ENCODE results near the gene ZMIZ1. TPM values are rescaled to one million over a fixed set of nuclear protein-coding genes. Genes with fewer than 3 reads are reported as not detected.

ZMIZ1 gene
- total RNA-seq, 1 experiment from 2014 or later: 7.8 TPM

DNA sequence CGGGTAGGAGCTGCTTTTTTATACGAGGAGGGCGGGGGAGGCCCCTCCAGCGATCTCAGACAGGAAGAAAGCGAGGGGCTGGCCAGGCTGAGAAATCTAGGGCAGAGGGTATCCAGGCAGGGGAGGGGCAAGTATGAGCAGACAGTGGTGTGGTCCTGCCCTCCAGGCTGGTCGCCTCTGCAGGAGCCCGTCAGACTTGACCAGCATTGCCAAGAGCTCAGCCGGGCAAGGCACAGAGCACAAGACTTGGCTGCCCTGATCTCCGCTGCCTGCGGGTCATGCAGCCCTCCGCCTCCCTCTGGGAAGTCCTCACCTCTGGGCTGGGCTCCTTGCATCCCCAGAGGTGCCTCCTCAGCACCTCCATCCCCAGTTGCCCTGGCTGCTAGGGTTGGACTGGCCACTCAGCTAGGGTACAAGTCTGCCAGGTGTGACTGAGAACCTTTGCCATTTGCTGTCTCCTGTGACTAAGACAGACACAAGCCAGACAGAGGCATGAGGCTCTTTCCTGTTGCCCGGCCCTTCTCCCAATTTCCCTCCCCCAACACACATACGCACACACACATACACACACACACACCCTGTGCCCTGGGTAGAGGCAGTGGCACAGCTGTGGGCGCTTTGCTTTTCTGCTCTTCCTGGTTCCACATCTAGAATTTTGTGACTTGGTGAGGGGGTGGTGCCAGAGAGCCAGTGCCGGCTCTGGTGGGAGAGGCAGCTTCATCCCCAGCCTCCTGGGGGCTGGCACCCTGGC, 219.4 kb downstream of the ZMIZ1 start:
- DNase-seq (ENCODE audit: low read depth, low spot score): no peak
- in situ Hi-C loops (cut with HindIII; ENCODE audit: low pct_unique_long_range_greater_than_20kb, low sequenced_read_pairs): no loop called here

DNA sequence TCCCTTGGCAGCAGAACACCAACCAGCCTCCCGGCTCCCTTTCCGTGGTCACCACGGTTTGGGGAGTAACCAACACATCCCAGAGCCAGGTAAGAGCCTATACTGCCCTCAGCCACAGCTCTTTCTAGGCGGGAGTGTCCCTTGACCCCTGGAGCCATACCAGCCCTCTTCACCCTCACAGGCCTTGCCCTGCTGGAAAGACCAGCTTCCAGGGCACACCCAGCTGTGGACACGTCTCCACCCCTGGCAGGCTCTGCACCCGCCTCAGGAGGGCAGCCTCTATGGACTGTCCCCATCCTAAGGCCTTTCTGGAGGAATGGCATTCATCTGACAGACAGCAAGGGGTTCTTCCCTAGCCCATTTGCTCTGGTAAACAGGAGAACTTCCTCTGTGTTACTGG, 221.0 kb downstream of the ZMIZ1 start:
- in situ Hi-C loops (cut with HindIII; ENCODE audit: low pct_unique_long_range_greater_than_20kb, low sequenced_read_pairs): no loop called here

DNA sequence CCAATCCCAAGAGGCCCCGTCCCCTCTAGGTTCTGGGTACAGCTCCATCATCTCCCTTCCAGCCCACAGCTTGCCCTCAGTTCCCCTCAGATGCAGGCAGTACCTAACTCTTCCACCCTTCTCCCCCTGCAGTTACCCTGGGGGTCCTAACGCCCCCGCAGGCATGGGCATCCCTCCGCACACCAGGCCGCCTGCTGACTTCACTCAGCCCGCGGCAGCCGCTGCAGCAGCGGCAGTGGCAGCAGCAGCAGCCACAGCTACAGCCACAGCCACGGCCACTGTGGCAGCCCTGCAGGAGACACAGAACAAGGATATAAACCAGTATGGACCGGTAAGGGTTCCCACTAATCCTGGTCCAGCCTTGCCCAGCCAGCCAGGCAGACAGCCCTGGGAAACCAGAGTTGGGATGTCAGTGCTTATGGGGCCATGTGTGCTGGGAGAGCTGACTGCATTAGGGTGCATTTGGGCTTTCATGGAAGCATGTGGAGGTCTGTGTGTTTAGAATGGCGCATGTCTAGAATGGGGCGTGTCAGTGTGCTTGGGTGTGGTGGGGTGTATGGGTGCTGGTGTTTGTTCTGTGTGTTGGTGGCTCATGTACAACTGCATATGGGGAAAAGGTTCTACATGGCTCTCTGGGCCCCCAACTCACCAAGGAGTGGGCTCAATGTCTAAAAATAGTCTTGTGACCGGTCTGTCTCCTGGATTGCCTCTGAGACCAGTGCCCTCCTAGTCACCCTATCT, 223.4 kb downstream of the ZMIZ1 start:
- in situ Hi-C loops (cut with HindIII; ENCODE audit: low pct_unique_long_range_greater_than_20kb, low sequenced_read_pairs): no loop called here
- DNase-seq (ENCODE audit: low read depth, low spot score): no peak

More for the DNA sequence above, 221.0 kb downstream of the ZMIZ1 start:
- no peak for DNase-seq (ENCODE audit: low read depth, low spot score)

DNA sequence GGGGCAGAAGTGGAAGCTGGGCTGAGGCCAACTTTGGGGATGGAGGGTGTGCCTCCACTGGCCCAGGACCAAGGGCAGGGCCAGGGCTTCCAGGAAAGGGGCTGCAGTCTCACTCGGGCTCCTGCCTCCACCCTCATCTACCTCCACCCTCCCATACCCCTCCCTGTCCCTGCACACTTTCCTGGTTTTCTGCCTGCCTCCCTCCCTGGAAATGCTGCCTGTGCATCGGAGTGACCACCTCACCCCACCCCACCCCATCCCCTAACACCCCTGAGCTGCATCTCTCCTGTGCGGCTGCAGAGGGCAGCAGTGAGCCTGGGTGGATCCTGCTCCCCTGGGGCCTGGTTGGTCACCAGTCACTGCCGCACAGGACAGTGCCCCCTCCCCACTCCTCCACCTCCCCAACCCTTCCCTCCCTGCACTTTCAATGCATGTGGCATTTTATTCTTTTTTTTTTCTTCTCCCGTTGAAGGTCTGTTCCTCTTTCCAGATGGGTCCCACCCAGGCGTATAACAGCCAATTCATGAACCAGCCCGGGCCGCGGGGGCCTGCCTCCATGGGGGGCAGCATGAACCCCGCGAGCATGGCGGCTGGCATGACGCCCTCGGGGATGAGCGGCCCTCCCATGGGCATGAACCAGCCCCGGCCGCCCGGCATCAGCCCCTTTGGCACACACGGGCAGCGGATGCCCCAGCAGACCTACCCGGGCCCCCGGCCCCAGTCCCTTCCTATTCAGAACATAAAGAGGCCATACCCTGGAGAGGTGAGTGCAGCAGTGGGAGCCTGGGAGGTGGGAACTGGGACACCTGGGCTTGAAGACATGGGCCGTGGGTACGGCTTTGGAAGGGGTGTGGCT, 224.4 kb downstream of the ZMIZ1 start:
- peak; percentile 43 for DNase-seq (ENCODE audit: low read depth, low spot score)
- in situ Hi-C loops (cut with HindIII; ENCODE audit: low pct_unique_long_range_greater_than_20kb, low sequenced_read_pairs): no loop called here

DNA sequence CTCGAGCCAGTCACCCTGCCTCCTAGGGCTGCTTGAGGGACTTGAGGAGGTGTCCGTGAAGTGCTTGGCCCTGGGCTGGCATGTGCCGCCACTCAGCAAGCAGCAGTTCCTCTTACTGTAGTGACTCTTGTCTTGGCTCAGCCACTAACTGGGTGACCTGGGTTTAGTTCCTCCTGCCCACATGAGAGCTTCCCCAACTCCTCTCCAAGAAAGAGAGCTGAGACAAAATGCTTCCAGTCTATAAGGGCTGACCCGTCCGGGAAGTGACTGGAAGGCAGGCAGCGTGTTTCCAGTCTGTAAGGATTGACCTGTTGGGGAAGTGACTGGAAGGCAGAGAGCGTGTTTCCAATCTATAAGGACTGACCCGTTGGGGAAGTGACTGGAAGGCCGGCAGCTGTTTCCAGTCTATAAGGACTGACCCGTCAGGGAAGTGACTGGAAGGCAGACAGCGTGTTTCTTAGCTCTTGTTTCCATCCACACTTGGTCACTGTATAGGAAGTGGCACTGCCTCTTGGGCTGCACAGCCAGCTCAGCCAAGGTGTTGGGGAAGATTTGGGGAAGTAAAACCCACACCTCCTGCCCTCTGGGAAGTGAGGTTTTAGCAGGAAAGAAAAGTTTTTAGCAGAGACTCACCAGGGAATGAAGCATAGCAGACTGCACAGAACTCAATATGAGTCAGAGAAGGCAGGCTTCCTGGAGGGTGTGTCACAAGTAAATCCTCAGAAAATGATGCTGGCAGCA, 225.2 kb downstream of the ZMIZ1 start:
- in situ Hi-C loops (cut with HindIII; ENCODE audit: low pct_unique_long_range_greater_than_20kb, low sequenced_read_pairs): no loop called here
- no peak for DNase-seq (ENCODE audit: low read depth, low spot score)

DNA sequence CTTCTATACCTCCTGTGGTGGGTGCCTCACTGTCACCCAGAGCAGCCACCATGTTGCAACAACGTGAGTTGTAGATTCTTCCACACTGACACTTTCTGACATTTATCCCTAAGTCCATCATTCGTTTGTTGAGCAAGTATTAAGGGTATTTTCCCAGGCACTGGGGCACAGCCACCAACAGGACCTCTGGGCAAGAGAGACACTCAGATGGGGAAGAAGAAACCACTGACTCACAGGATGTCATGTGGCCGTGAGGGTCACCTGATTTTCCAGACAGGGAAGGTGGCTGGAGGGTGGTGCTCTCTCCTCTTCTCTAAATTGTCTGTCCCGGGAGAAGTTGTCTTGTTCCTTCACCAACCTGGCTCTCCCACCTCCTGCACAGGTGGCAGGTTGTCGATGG, 226.8 kb downstream of the ZMIZ1 start:
- no peak for DNase-seq (ENCODE audit: low read depth, low spot score)
- in situ Hi-C loops (cut with HindIII; ENCODE audit: low pct_unique_long_range_greater_than_20kb, low sequenced_read_pairs): no loop called here

DNA sequence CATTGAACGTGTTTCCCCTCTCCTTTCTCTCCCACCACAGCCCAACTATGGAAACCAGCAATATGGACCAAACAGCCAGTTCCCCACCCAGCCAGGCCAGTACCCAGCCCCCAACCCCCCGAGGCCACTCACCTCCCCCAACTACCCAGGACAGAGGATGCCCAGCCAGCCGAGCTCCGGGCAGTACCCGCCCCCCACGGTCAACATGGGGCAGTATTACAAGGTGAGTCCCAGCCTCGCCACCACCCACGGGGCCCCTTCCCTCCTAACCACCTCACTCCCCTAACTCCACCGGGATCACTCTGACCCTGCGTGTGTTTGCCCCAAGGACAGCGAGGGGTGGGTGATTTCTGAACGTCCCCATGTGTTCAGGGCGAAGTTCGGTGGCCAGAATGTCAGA, 227.7 kb downstream of the ZMIZ1 start:
- no peak for DNase-seq (ENCODE audit: low read depth, low spot score)
- in situ Hi-C loops (cut with HindIII; ENCODE audit: low pct_unique_long_range_greater_than_20kb, low sequenced_read_pairs): no loop called here

DNA sequence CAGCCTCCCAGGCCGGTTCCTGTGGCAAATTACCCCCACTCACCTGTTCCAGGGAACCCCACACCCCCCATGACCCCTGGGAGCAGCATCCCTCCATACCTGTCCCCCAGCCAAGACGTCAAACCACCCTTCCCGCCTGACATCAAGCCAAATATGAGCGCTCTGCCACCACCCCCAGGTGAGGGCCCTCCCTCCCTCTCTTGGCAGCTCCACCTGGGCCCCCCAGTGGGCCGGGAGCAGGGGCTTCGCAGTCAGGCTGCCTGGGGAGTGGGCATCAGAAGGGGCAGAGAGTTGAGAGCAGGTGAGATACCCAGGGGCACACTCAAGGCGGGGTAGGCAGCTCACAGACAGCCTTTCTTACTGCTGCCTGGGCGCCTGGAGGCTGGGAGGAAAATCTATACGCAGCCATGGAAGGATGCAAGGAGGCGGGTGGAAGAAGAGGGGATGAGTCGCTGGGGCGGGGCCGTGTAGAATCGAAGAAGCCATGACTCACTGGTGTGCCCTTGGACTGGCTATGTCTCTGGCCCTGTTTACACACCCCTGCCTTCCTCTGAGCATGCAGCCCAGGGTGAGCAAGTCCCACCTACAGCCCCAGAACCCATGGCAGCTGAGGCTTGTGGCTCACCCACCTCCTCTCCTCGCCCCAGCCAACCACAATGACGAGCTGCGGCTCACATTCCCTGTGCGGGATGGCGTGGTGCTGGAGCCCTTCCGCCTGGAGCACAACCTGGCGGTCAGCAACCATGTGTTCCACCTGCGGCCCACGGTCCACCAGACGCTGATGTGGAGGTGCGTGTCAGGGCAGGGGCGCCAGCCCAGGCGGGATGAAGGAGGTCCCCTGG, 229.9 kb downstream of the ZMIZ1 start:
- DNase-seq (ENCODE audit: low read depth, low spot score): no peak
- in situ Hi-C loops (cut with HindIII; ENCODE audit: low pct_unique_long_range_greater_than_20kb, low sequenced_read_pairs): no loop called here

DNA sequence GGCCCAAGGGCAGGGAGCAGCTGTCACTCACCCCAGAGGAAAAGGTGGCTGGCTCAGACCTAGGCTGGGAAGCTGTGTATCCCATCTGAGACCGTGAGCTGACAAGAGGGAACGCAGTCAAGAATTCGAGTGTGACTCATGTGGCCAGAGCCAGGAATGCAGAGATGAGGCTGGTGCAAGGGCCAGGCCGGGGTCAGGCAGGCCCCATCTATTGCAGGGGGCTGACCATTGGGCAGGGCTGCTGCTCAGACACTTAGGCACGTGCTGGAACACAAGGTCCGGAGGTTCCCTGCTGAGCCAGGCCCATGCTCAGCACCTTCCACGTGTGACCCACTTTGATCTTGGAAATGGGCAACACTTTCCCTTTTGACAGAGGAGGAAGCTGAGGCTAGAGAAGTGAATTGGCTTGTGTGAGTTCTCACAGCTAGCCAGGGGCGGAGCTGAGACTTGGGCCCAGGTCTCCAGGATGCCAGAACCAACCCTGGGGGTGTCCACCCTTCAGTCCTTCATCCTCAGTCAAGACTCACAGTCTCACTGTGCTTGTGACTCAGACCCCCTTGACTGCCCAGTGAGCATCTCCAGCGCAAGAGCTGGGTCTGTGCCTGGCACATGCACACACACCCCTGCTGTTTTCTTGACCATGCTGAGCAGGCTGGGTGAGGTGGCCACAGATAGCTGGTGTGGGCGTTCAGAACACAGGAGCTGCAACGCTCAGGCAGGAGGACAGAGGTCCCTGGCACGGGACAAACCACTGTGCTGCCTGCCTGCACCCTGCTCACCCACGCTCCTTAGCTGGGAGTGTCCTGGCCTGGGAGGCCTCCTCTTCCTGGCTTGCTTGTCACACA, 230.9 kb downstream of the ZMIZ1 start:
- in situ Hi-C loops (cut with HindIII; ENCODE audit: low pct_unique_long_range_greater_than_20kb, low sequenced_read_pairs): no loop called here
- DNase-seq (ENCODE audit: low read depth, low spot score): no peak

DNA sequence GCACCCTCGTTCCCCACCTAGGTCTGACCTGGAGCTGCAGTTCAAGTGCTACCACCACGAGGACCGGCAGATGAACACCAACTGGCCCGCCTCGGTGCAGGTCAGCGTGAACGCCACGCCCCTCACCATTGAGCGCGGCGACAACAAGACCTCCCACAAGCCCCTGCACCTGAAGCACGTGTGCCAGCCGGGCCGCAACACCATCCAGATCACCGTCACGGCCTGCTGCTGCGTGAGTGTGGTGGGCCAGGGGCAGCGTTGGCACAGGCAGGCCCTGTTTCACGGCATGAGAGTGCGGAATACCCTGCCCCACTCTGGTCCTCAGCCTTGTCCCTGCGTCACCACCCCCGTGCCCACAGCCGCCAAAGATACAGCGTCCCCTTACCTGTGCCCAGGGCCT, 231.9 kb downstream of the ZMIZ1 start:
- in situ Hi-C loops (cut with HindIII; ENCODE audit: low pct_unique_long_range_greater_than_20kb, low sequenced_read_pairs): no loop called here
- DNase-seq (ENCODE audit: low read depth, low spot score): no peak

DNA sequence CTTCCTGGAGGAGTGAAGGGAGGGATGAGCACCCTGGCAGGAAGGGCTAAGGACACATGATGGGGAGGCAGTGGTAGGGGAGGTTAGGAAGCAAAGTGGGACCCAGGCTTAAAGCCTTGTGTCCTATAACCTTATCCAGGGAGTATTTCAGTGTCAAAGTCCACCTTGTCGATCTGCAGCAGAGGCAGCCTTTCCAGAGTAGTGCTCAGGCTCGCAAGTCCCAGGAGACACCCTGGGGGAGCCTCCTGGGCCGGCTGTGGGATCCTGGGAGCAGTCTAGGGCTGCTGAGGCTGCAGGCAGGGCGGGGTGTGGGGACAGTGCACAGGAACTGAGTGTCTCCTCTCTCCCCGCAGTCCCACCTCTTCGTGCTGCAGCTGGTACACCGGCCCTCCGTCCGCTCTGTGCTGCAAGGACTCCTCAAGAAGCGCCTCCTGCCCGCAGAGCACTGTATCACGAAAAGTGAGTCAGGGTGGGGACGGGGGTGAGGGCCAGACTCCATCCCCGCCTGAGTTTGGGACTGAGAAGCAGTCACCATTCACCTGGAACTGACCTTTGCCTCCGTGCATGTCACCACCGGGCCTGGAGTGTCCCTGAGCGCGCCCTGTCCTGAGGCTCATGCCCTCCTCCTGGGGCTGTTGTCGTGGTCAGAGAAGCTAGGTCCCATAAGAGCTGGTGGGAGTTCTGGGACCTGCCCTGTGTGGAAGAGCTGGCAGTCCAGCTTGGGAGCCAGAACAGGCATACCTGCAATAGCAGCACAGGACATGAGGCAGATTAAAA, 233.2 kb downstream of the ZMIZ1 start:
- in situ Hi-C loops (cut with HindIII; ENCODE audit: low pct_unique_long_range_greater_than_20kb, low sequenced_read_pairs): no loop called here
- no peak for DNase-seq (ENCODE audit: low read depth, low spot score)

DNA sequence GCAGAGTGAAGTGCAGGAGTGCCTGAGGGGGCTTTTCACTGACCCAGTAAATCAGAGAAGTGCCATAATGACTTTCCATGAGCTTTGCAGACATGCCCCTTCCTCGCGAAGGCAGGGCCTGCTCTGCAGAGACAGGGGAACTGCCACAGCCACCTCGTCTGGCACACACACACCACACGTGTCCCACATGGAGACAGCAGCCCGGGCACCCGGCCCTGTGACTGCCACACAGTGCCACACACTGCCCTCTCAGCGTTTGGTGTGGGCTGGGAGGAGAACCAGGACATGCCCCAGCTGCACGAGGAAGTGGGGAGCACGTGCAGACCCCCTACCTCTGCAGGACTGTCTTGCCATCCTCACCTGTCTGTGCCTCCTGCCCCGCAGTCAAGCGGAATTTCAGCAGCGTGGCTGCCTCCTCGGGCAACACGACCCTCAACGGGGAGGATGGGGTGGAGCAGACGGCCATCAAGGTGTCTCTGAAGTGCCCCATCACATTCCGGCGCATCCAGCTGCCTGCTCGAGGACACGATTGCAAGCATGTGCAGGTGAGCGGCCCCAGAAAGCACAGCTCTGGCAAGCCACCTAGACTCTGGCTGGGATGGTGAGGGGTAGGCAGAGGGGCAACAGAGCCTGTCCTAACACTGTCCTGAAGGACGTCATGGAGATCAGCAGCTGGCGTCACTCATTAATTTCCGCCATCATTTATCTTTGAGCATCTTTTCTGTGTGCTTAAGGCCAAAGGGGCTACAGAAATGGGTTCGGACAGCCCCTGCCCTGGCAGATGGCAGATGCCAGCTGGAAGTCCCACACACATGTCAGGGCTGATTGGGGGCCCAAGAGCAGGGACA, 235.1 kb downstream of the ZMIZ1 start:
- no peak for DNase-seq (ENCODE audit: low read depth, low spot score)
- in situ Hi-C loops (cut with HindIII; ENCODE audit: low pct_unique_long_range_greater_than_20kb, low sequenced_read_pairs): no loop called here

DNA sequence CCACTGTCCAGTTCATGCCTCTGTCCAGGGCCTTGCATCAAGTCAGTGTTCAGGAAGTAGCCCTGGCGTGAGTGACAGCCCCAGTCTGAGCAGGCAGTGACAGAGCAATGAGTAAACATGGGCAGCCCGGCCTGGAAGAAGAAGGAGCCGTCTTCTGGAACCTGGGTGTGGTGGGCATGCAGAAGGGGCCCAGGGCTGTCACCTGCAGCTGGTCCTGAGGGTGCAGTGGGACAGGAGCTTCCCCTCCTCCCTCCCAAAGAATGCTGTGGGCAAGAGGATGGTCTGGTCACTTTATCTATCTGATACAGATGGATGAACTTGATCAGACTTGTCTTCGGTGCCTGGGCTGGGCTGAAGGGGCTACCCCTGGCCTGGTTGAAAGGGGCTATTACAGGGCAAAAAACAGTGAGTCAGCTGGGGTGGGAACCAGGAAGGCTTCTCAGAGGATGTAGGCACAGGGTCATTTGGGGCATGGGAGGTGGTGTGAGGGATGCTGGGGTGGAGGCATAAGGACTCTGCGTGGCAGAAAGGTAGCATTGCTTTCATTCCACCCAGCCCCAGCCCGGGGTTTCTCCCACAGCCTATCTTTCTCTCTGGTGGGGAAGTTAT, 235.8 kb downstream of the ZMIZ1 start:
- DNase-seq (ENCODE audit: low read depth, low spot score): no peak
- in situ Hi-C loops (cut with HindIII; ENCODE audit: low pct_unique_long_range_greater_than_20kb, low sequenced_read_pairs): no loop called here

DNA sequence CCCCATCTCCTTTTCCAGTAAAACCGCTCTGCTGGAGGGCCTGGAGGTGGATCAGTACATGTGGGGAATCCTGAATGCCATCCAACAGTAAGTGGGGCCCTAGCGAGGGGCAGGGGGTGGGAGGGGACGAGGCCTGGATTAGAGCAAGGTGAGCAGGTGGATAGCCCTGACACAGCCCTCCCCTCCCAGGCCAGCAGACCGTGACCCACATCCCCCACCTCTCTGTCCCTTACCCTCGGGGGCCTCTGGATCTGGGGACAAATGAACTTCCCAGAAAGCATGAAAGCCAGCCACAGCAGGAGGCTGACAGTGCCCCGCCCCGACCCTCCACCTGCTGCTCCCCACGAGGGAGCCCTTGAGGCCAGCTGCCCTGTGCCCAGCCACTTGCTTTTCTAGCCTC, 236.7 kb downstream of the ZMIZ1 start:
- DNase-seq (ENCODE audit: low read depth, low spot score): no peak
- in situ Hi-C loops (cut with HindIII; ENCODE audit: low pct_unique_long_range_greater_than_20kb, low sequenced_read_pairs): no loop called here
